Mesodermal cell (in vitro differentiated cells): Measurements from ENCODE around the gene EYS.

ENCODE experiments used
- H3K27ac ChIP-seq: 2 replicates; pipeline ENCODE4 v1.7.0; 2013; ENCODE audit warnings: mild to moderate bottlenecking, low read depth, low read length, moderate library complexity; ENCODE audit not compliant: severe bottlenecking
- H3K36me3 ChIP-seq: 2 replicates; pipeline ENCODE4 v1.7.1; 2013; ENCODE audit warnings: mild to moderate bottlenecking, low read length, moderate library complexity; ENCODE audit not compliant: control insufficient read depth, insufficient read depth
- H3K4me1 ChIP-seq: one replicate; pipeline ENCODE4 v1.7.1; 2013; ENCODE audit warnings: mild to moderate bottlenecking, low read length; ENCODE audit not compliant: insufficient read depth, control insufficient read depth, poor library complexity, severe bottlenecking
- H3K4me3 ChIP-seq: 2 replicates; pipeline ENCODE4 v1.7.0; 2013; ENCODE audit warnings: low read length, control low read depth, mild to moderate bottlenecking; ENCODE audit not compliant: insufficient read depth, poor library complexity, severe bottlenecking; ENCODE audit errors: extremely low read depth
- H3K9me3 ChIP-seq: 2 replicates; pipeline ENCODE4 v1.7.1; 2013; ENCODE audit warnings: mild to moderate bottlenecking, low read length, moderate library complexity; ENCODE audit not compliant: control insufficient read depth
- WGBS, 2 experiments: methylation state at CpG; one replicate each; pipeline ENCODE4 v1.1.5; 2013; ENCODE audit warnings: missing lambda C conversion rate in 2 of 2; ENCODE audit not compliant: insufficient coverage in 2 of 2; 5-methylcytosine and 5-hydroxymethylcytosine counted together

Gene EYS

DNA sequence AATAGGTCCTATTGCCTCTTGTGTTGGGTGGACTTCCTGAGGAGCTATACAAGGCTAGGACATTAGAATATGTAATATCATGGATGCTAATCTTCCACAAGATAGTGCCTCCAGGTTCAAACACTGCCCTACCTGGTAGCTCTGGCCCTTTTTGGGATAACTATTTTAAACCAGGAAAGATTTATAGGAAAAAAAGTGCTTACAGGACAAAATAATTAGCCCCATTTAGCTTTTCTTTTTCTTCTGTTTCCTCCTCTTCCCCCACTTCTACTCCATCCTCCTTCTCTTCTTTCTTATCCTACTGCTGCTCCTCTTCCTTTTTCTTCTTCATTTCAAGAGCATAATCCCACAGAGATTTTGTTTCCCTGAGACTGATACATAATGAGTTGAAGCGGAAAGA is 1104.0 kb downstream of the EYS start:
- H3K4me1 ChIP-seq = no peaks in the 10 kb centered on the region
- H3K27ac ChIP-seq = no peak overlapping the region
- H3K9me3 ChIP-seq = no peaks in the 10 kb centered on the region
- H3K36me3 ChIP-seq = no peaks in the 10 kb centered on the region
- WGBS, 2 experiments = 100% methylated on average over 1 of the region's 1 CpG; no CpG with 5 or more reads in 1 of the 2 experiments
- H3K4me3 ChIP-seq = no peak overlapping the region

DNA sequence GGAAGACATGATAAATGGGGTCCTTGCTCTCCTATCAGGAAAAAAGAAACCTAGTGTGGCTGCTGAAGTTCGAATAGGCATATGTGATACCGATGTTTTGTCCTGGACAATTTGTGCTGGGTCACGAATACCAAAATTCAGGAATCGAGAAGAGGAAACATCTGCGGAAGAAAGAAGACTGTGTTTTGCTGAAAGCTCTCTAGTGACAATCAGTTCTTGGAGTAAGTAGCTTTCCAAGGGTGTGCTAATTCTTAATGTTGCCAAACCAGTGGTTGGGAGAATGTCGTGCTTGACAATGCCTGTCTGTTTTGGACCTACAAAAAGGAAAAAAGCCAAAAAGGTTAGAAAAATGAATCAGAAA is 1115.4 kb downstream of the EYS start:
- Histone ChIP-seq H3K4me1 (no peaks in the 10 kb centered on the region), H3K27ac (no peak overlapping the region), H3K4me3 (no peak overlapping the region), H3K36me3 (no peaks in the 10 kb centered on the region), H3K9me3 (no peaks in the 10 kb centered on the region)
- 82 to 94% methylated on average over 6 of the region's 6 CpGs for WGBS, 2 experiments

DNA sequence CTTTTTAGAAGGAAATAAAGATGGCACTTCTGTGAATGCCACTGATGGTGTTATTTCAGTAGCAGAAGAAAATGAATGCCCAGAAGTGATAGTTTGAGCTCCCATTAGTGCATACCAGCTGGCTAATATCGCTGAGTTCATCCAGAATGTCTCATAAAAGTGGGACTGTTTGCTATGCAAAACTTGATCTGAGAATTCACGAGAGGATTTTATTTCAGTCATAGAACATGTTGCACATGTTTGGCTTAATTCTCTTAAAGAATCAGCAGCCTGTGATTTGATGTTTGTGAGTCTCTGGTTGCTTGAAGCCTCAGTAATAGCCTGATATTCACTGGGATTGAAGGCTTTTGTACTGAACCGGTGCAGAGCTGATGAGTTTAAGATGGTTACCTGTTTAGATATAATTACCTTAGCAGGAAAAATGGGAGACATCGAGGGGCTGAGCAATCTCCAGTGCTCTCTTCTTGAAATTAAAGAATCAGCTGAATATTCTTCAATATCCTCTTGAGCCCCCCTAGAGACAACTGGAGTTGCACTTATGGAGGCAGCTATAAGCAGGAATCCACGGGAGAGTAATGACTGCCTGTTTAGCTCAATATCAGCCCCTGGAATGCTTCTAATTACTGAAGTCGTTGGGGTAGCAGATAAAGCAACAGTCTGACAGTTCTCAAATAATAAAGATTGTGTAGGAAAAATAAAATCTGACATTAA is 1115.9 kb downstream of the EYS start:
- Histone ChIP-seq H3K4me3 (no peak overlapping the region), H3K36me3 (no peaks in the 10 kb centered on the region), H3K27ac (no peak overlapping the region), H3K9me3 (no peaks in the 10 kb centered on the region), H3K4me1 (no peaks in the 10 kb centered on the region)
- WGBS, 2 experiments = 84 to 86% methylated on average over 5 of the region's 6 CpGs

DNA sequence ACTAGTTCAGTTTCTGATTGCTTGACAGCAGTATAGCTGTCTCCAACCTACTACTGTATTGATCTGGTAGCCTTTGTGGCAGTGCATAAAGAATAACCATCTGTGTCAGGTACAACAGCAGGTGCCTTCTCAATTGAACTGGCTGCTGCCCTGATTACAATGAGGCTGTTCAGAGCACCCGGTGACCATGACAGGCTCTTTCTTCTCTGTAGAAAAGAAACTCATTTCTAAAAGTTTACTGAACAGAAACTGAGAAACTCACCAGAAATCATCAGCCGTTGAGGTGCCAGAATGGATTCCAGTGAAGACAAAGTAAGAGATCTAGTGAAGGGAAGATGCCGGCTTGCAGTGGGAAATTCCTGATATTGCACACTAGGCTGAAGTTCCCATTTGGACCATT is 1117.1 kb downstream of the EYS start:
- no peaks in the 10 kb centered on the region for H3K9me3 ChIP-seq
- 94 to 100% methylated on average over 2 to 3 of the region's 3 CpGs for WGBS, 2 experiments
- H3K4me3 ChIP-seq = no peak overlapping the region
- H3K36me3 ChIP-seq = no peaks in the 10 kb centered on the region
- no peak overlapping the region for H3K27ac ChIP-seq
- H3K4me1 ChIP-seq = no peaks in the 10 kb centered on the region

DNA sequence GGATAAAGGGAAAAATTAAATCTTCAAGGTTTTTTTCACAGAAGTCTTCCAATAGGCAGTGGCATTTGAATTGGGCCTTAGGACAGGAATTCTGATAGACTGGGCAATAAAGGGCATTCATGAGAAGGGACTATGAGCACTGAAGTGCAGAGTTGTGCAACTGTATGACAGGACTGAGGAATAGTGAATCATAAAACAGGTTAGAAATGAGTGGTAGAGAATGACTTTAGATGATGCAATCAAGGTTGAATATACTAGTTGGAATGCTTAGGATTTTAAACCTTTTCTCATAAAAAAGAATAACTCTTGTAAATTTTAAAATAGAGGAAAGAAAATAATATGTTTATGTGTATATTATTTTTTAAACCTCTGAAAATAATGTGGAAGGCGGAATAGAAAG is 1126.7 kb downstream of the EYS start:
- no peaks in the 10 kb centered on the region for H3K4me1 ChIP-seq
- H3K27ac ChIP-seq = no peak overlapping the region
- no peak overlapping the region for H3K4me3 ChIP-seq
- H3K9me3 ChIP-seq = no peaks in the 10 kb centered on the region
- no peaks in the 10 kb centered on the region for H3K36me3 ChIP-seq
- WGBS, 2 experiments = no CpG with 5 or more reads among the region's 1 CpG

DNA sequence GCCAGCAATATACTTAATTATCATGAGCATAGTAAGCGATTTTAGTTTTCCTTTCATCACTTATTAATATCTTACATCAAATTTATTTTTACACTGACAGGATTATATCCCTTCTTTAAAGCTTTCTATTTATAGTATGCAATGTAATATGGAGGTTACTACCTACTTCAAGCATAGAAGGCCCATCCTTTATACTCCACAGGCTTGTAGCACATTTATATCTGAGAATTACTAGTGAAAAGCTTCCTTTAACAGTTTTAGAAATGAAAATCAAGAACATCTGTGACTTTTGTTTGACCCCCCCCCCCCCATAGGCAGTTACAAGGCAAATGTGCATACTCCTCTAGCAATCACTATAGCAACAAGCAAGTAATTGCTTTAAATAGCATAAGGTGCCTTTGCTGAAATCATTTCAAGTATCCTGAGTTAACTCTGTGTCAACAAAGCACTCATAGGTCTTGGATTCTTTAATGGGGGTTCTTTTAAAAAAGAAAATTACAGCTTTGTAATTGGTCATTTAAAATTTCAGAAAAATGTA is 1153.7 kb downstream of the EYS start:
- no peak overlapping the region for H3K27ac ChIP-seq
- H3K36me3 ChIP-seq = no peaks in the 10 kb centered on the region
- H3K9me3 ChIP-seq = no peaks in the 10 kb centered on the region
- no peaks in the 10 kb centered on the region for H3K4me1 ChIP-seq
- WGBS, 2 experiments = no CpG with 5 or more reads among the region's 1 CpG
- H3K4me3 ChIP-seq = no peak overlapping the region

DNA sequence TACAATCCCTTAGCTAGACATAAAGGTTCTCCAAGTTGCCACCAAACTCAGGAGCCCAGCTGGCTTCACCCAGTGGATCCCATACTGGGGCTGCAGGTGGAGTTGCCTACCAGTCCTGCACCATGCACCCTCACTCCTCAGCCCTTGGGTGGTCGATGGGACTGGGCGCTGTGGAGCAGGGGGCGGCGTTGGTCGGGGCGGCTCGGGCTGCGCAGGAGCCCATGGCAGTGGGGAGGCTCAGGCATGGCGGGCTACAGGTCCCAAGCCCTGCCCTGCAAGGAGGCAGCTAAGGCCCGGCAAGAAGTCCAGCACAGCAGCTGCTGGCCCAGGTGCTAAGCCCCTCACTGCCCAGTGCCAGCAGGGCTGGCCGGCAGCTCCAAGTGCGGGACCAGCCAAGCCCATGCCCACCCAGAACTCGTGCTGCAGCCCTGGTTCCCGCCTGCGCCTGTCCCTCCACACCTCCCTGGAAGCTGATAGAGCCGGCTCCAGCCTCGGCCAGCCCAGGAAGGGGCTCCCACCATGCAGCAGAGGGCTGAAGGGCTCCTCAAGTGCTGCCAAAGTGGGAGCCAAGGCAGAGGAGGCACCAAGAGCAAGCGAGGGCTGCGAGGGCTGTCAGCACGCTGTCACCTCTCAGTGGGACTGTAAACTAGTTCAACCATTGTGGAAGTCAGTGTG is 1159.3 kb downstream of the EYS start:
- 89 to 96% methylated on average over 14 to 17 of the region's 20 CpGs for WGBS, 2 experiments
- no peak overlapping the region for H3K4me3 ChIP-seq
- no peaks in the 10 kb centered on the region for H3K36me3 ChIP-seq
- no peaks in the 10 kb centered on the region for H3K4me1 ChIP-seq
- H3K27ac ChIP-seq = no peak overlapping the region
- H3K9me3 ChIP-seq = no peaks in the 10 kb centered on the region

DNA sequence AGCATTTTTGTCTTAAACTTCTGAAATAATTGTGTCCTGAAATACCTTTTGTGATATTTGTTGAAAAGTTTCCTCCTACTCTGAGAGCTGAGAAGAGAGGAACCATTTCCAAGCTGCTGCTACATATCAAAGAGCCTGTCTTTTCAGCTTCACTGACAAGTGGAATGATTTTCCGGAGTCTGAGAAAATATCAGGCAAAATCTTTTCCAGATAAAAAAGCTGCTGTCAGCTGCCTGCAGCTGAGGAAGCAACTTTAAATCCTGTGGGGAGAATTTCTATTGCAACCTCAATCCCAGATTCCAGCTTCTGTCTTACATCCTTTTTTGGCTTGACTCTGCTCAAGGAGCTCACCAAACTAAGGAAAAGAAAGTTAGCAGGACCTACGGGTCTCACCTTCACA is 1167.1 kb downstream of the EYS start:
- Histone ChIP-seq H3K4me3 (no peak overlapping the region), H3K36me3 (no peaks in the 10 kb centered on the region), H3K9me3 (no peaks in the 10 kb centered on the region), H3K27ac (no peak overlapping the region), H3K4me1 (no peaks in the 10 kb centered on the region)
- no CpG with 5 or more reads among the region's 2 CpGs for WGBS, 2 experiments

DNA sequence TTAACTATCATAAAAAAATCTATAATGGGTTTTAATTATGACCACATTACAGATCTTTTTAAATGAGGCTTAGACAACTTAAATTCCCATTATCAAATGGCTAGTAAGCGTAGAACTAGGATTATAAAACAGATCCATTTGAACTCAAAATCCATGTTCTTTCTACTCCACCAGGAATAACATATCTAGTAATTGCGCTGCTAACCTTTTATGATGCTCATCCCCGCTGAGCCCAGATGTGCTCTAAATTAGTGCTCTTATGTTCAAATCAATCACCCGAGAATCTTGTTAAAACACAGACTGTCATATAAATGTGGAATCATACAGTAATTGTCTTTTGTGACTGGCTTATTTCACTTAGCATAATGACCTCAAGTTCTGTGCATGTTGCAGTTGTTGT is 1168.3 kb downstream of the EYS start:
- no peak overlapping the region for H3K27ac ChIP-seq
- H3K36me3 ChIP-seq = no peaks in the 10 kb centered on the region
- 80 to 100% methylated on average over 1 to 3 of the region's 4 CpGs for WGBS, 2 experiments
- H3K4me3 ChIP-seq = no peak overlapping the region
- no peaks in the 10 kb centered on the region for H3K4me1 ChIP-seq
- H3K9me3 ChIP-seq = no peaks in the 10 kb centered on the region

DNA sequence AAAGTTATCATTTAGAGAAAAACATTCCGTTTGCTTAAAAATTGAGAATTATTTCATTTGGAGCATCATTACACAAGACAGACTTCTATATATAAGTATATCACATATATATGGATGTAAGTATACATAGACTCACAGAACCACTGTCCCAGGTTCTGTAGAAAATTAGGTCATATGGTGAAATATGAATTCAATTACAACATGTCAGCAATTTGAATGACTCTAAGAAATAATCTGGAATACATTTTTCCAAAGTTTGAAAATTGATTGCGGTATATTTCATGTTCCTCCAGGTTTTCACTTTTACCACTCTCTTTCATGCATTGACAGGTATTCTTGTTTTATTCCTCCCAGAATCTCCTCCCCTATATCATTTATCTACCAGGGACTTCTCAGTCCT is 1179.1 kb downstream of the EYS start:
- Histone ChIP-seq H3K4me1 (no peaks in the 10 kb centered on the region), H3K9me3 (no peaks in the 10 kb centered on the region), H3K4me3 (no peak overlapping the region), H3K36me3 (no peaks in the 10 kb centered on the region), H3K27ac (no peak overlapping the region)
- WGBS, 2 experiments = 100% methylated on average over 1 of the region's 2 CpGs

DNA sequence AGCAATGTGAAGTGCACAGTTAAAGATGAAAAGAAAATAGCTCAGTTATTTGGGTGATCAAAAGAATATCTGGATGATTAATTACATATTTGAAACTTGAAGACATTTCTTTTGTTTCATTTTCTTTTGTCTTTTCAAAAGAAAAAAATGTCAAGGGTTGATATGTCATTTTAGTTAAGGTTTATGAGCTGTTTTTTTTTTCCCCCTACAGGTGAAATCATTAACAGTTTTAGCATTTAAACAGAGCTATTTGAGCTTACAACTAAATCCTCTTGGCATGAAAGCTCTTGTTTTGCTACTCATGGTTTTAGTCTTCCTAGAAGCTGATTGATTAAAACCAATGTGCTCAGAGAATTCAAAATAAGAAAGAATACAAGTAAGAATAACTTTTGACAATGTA is 1184.2 kb downstream of the EYS start:
- Histone ChIP-seq H3K9me3 (no peaks in the 10 kb centered on the region), H3K4me3 (no peak overlapping the region), H3K4me1 (peaks cover 13% of the 10 kb centered on the region), H3K27ac (no peak overlapping the region), H3K36me3 (no peaks in the 10 kb centered on the region)
